ENCODE results near the gene CGB1. TPM values are rescaled to one million over a fixed set of nuclear protein-coding genes. Genes with fewer than 3 reads are reported as not detected.

The CGB1 gene
- total RNA-seq, 2 donors from 2014 or later = not detected

GRCh38 chr19:49073514-49074378 lies 37.1 kb upstream of the CGB1 start:
- Histone ChIP-seq H3K27me3 (peaks cover 0 to 30% of the 10 kb centered on the region in 2 donors), H3K9me3 (no peaks in the 10 kb centered on the region), H3K36me3 (replicated peaks in 1 of 2; ENCODE audit: insufficient read depth in 1 of 2, low read depth in 2 of 2) (no peaks in the 10 kb centered on the region), H3K4me3 (no peak overlapping the region), H3K4me1 (peaks cover 5% of the 10 kb centered on the region), H3K27ac (no peak overlapping the region)
- intact Hi-C loops (cut with DNase I) = no loop called here
- TF ChIP-seq POLR2A (IDR thresholded peaks at IDR 0.05) = no peak
- no peak for TF ChIP-seq CTCF (IDR thresholded peaks at IDR 0.05)
- ATAC-seq = no peak
- DNase-seq = no peak
- WGBS, 2 donors = 48 to 55% methylated on average over 18 to 23 of the region's 23 CpGs

DNA sequence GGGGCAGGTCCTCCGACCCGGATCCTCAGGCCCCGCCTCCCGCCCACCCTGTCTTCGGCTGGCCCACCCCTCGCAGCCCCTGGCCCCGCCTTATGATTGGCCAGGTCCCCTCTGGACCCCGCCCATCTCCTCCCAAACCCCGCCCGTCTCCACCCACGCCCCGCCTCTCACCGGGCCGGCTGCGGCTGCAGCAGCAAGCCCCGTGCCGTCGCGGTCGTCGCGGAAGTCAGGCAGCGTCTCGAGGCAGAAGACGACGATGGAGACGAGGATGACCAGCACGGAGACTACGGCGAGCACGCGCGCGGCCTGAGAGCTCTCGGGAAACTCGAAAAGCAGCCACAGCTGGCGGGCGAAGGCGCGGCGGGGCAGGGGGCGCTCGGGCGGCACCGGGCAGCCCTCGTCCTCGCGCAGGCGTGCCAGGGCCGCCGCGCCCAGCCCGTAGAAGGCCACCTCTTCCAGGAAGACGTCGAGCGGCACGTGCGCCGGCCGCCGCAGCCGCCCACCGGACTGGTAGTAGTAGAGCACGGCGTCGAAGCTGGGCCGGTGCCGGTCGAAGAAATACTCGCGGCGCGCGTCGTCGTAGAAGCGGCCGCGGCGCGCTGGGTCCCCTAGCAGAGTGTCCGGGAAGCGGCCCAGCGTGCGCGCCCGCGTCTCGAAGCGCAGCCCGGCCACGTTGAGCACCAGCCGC lies 35.3 kb upstream of the CGB1 start:
- DNase-seq (no peak), ATAC-seq (no peak)
- peaks cover 0 to 30% of the 10 kb centered on the region in 2 donors for H3K27me3 ChIP-seq
- no peak overlapping the region for H3K27ac ChIP-seq
- WGBS, 2 donors = 1 to 13% methylated on average over 7 to 49 of the region's 93 CpGs
- no peak for TF ChIP-seq POLR2A (IDR thresholded peaks at IDR 0.05)
- no peak for TF ChIP-seq CTCF (IDR thresholded peaks at IDR 0.05)
- intact Hi-C loops (cut with DNase I) = no loop called here
- H3K4me3 ChIP-seq = no peak overlapping the region
- H3K4me1 ChIP-seq = peaks cover 5% of the 10 kb centered on the region
- H3K9me3 ChIP-seq = no peaks in the 10 kb centered on the region
- H3K36me3 ChIP-seq (replicated peaks in 1 of 2; ENCODE audit: insufficient read depth in 1 of 2, low read depth in 2 of 2) = no peaks in the 10 kb centered on the region

GRCh38 chr19:49070416-49070815 lies 33.7 kb upstream of the CGB1 start:
- Histone ChIP-seq H3K4me3 (no peak overlapping the region), H3K4me1 (peaks cover 5% of the 10 kb centered on the region), H3K36me3 (replicated peaks in 1 of 2; ENCODE audit: insufficient read depth in 1 of 2, low read depth in 2 of 2) (no peaks in the 10 kb centered on the region), H3K9me3 (no peaks in the 10 kb centered on the region), H3K27me3 (peaks cover 0 to 30% of the 10 kb centered on the region in 2 donors), H3K27ac (no peak overlapping the region)
- DNase-seq (no peak), ATAC-seq (no peak)
- WGBS, 2 donors = 89 to 95% methylated on average over 19 to 21 of the region's 21 CpGs
- intact Hi-C loops (cut with DNase I) = no loop called here
- no peak for TF ChIP-seq POLR2A (IDR thresholded peaks at IDR 0.05)
- TF ChIP-seq CTCF (IDR thresholded peaks at IDR 0.05) = no peak

DNA sequence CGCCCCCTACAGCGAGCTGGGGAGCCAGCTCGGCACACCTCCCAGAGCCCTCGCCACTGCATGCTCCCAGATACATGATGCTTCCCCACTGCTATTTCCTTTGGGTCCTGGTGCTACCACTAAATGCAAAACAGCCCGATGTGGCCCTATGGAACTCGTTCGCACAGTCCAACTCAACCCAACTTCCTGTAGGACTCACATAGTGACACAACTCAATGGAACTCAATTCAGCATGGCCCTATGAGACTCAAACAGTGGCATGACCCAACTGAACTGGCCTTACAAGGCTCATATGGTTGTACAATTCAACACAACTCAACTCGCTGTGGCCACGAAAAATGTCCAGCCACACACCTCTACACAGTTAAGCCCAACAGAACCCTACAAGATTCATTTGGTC lies 32.3 kb upstream of the CGB1 start:
- H3K4me1 ChIP-seq = peaks cover 17% of the 10 kb centered on the region
- TF ChIP-seq CTCF (IDR thresholded peaks at IDR 0.05) (no peak), POLR2A (IDR thresholded peaks at IDR 0.05) (no peak)
- DNase-seq = no peak
- ATAC-seq = no peak
- H3K36me3 ChIP-seq (replicated peaks in 1 of 2; ENCODE audit: insufficient read depth in 1 of 2, low read depth in 2 of 2) = no peaks in the 10 kb centered on the region
- WGBS, 2 donors = 86 to 91% methylated on average over 9 of the region's 9 CpGs
- H3K4me3 ChIP-seq = no peak overlapping the region
- no peaks in the 10 kb centered on the region for H3K9me3 ChIP-seq
- intact Hi-C loops (cut with DNase I) = no loop called here
- peaks cover 0 to 32% of the 10 kb centered on the region in 2 donors for H3K27me3 ChIP-seq
- H3K27ac ChIP-seq = no peak overlapping the region
